OCI-LY7 (cell line): ENCODE data around the gene LCOR.

ENCODE experiments used
- EZH2phosphoT487 ChIP-seq: fragments of 200-600 bp; sonication (generic); IDR thresholded peaks from 2 replicates; pipeline ENCODE4 v1.6.1; 2018; ENCODE audit warnings: low read depth, borderline replicate concordance, mild to moderate bottlenecking, mixed run types, antibody characterized with exemption, low read length, moderate library complexity, mixed read lengths
- TF ChIP-seq, protein P1 (sequence below): fragments of 200-600 bp; sonication (generic); conservative IDR thresholded peaks from 2 replicates; pipeline ENCODE4 v1.5.1; 2014; ENCODE audit warnings: mild to moderate bottlenecking, antibody characterized with exemption, low read length, moderate library complexity, mixed read lengths

DNA sequence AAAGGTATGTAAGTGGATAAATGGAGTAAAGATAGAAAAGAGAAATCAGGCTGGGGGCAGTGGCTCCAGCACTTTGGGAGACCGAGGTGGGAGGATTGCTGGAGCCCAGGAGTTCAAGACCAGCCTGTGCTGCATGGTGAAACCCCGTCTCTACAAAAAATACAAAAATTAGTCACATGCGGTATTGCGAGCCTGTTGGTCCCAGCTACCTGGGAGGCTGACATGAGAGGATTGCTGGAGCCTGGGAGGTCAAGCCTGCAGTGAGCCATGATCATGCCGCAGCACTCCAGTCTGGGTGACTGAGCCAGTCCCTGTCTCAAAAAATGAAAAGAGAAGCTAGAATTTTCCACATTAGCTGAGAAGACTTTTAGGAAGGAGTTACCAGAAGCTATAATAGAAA is 14.8 kb downstream of the LCOR start:
- no peak for TF ChIP-seq EZH2phosphoT487
- TF ChIP-seq, protein P1, sequence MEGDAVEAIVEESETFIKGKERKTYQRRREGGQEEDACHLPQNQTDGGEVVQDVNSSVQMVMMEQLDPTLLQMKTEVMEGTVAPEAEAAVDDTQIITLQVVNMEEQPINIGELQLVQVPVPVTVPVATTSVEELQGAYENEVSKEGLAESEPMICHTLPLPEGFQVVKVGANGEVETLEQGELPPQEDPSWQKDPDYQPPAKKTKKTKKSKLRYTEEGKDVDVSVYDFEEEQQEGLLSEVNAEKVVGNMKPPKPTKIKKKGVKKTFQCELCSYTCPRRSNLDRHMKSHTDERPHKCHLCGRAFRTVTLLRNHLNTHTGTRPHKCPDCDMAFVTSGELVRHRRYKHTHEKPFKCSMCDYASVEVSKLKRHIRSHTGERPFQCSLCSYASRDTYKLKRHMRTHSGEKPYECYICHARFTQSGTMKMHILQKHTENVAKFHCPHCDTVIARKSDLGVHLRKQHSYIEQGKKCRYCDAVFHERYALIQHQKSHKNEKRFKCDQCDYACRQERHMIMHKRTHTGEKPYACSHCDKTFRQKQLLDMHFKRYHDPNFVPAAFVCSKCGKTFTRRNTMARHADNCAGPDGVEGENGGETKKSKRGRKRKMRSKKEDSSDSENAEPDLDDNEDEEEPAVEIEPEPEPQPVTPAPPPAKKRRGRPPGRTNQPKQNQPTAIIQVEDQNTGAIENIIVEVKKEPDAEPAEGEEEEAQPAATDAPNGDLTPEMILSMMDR, result no peak
